ENCODE data around the gene NUCKS1. TPM values are rescaled to one million over a fixed set of nuclear protein-coding genes. Genes with fewer than 3 reads are reported as not detected.

Gene NUCKS1
- total and polyA plus RNA-seq, 2 of the 13 experiments (the other 11 are each of a cell fraction or from before 2014, with no cell fraction given), result 35.5 to 117 TPM

- TF ChIP-seq GMEB2 (CRISPR knock-in tag; IDR thresholded peaks at IDR 0.05; ENCODE audit: low read depth), result no peak
These were observed 57.6 kb downstream of the NUCKS1 start (continued) for GRCh38 chr1:205692423-205692822.

GRCh38 chr1:205690122-205690756 lies 59.7 kb downstream of the NUCKS1 start:
- H3K79me2 ChIP-seq (ENCODE audit: insufficient read depth, low read length), result no peaks in the 10 kb centered on the region
- H3K27me3 ChIP-seq (ENCODE audit: control insufficient read depth in 1 of 2, insufficient read depth in 2 of 2, low read length in 2 of 2), result peaks cover 2 to 13% of the 10 kb centered on the region in 2 experiments; a peak in 2 of 5 replicates
- intact Hi-C loops (cut with micrococcal nuclease; ENCODE audit: unreplicated experiment), result no loop called here
- H3K9ac ChIP-seq (ENCODE audit: insufficient read depth, low read depth, low read length), result no peak overlapping the region
- FAIRE-seq, result no peak
- H3K4me2 ChIP-seq (ENCODE audit: low read depth, low read length), result no peak overlapping the region
- no peaks in the 10 kb centered on the region for H3K9me3 ChIP-seq (ENCODE audit: low read length)
- no peak overlapping the region for H3K4me3 ChIP-seq (replicated peaks in 1 of 3; ENCODE audit: insufficient read depth in 1 of 3, low read depth in 2 of 3, low read length in 3 of 3)
- POLR2A ChIA-PET, result interaction anchor here (0.6 kb wide), 1 partner anchor 13 kb away, joined by 3 read pairs; no protein-coding TSS in a partner anchor
- 52% methylated on average over 8 of the region's 8 CpGs for WGBS (ENCODE audit: low lambda C conversion rate)
- no peak for DNase-seq (ENCODE audit: low spot score)
- no peak for ATAC-seq
- no TSS peak for BruUV-seq (replicated peaks)
- H4K20me1 ChIP-seq (ENCODE audit: insufficient read depth, low read length), result no peaks in the 10 kb centered on the region
- CTCF ChIA-PET (ENCODE audit: low intra/inter-chr PET ratio, low total read pairs), result no interaction called here
- no peak overlapping the region for H2AFZ ChIP-seq (ENCODE audit: low read length)
- in situ Hi-C loops (cut with HindIII; ENCODE audit: extremely low pct_ligation_motif_present, low pct_unique_long_range_greater_than_20kb), result no loop called here
- H3K36me3 ChIP-seq (replicated peaks in 1 of 2; ENCODE audit: control insufficient read depth in 1 of 2, insufficient read depth in 2 of 2, low read length in 2 of 2), result no peaks in the 10 kb centered on the region
- H3K27ac ChIP-seq (ENCODE audit: extremely low read length, insufficient read depth, low read length), result no peak overlapping the region
- H3K4me1 ChIP-seq (ENCODE audit: insufficient read depth, low read length), result peaks cover 71% of the 10 kb centered on the region
- TF ChIP-seq ZNF629 (CRISPR knock-in tag; conservative IDR thresholded peaks at IDR 0.05) (no peak), HNRNPL (IDR thresholded peaks at IDR 0.05; ENCODE audit: low read depth, low read length) (no peak), ZNF17 (CRISPR knock-in tag; IDR thresholded peaks at IDR 0.05) (no peak), KDM2A (CRISPR knock-in tag; IDR thresholded peaks at IDR 0.05; ENCODE audit: borderline replicate concordance, low read depth) (no peak), ZFP90 (CRISPR knock-in tag; IDR thresholded peaks at IDR 0.05; ENCODE audit: borderline replicate concordance) (no peak), GMEB2 (CRISPR knock-in tag; IDR thresholded peaks at IDR 0.05; ENCODE audit: low read depth) (no peak), ZNF530 (CRISPR knock-in tag; IDR thresholded peaks at IDR 0.05; ENCODE audit: low read depth) (no peak), TRIM24 (CRISPR knock-in tag; IDR thresholded peaks at IDR 0.05) (no peak), ZNF816 (CRISPR knock-in tag; IDR thresholded peaks at IDR 0.05; ENCODE audit: borderline replicate concordance) (no peak)

Measured in HepG2 (cell line).